ENCODE measurements around the gene SPIN1.

GRCh38 chr9:88344013-88344412, 44.2 kb upstream of the SPIN1 start:
- TF ChIP-seq CREB5 (CRISPR knock-in tag; IDR thresholded peaks at IDR 0.05; ENCODE audit: low read depth) (no peak), TSHZ2 (CRISPR knock-in tag; IDR thresholded peaks at IDR 0.05) (no peak), ISL1 (CRISPR knock-in tag; IDR thresholded peaks at IDR 0.05) (no peak), TCF4 (CRISPR knock-in tag; IDR thresholded peaks at IDR 0.05; ENCODE audit: borderline replicate concordance) (no peak), PPARA (CRISPR knock-in tag; IDR thresholded peaks at IDR 0.05; ENCODE audit: borderline replicate concordance) (no peak), OSR1 (CRISPR knock-in tag; IDR thresholded peaks at IDR 0.05) (no peak), ZFP3 (CRISPR knock-in tag; IDR thresholded peaks at IDR 0.05) (no peak)
- TF ChIP-seq, protein P1, sequence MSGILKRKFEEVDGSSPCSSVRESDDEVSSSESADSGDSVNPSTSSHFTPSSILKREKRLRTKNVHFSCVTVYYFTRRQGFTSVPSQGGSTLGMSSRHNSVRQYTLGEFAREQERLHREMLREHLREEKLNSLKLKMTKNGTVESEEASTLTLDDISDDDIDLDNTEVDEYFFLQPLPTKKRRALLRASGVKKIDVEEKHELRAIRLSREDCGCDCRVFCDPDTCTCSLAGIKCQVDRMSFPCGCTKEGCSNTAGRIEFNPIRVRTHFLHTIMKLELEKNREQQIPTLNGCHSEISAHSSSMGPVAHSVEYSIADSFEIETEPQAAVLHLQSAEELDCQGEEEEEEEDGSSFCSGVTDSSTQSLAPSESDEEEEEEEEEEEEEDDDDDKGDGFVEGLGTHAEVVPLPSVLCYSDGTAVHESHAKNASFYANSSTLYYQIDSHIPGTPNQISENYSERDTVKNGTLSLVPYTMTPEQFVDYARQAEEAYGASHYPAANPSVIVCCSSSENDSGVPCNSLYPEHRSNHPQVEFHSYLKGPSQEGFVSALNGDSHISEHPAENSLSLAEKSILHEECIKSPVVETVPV (CRISPR knock-in tag; IDR thresholded peaks at IDR 0.05), result no peak
